Stomach (tissue), 9 donors: ENCODE results near the gene COG5. TPM values are rescaled to one million over a fixed set of nuclear protein-coding genes. Genes with fewer than 3 reads are reported as not detected.

Experiments used
- DNase-seq, 2 donors: peaks; one replicate each; pipeline versions ENCODE4 v3.0.0 to v3.0.0-alpha.2; 2013 to 2019
- H3K27ac ChIP-seq, 5 donors: fragments of 200-600 bp in 4 of 5; sonication (generic) in 4 of 5; one replicate each; pipeline ENCODE4 v1.5.1; 2013 to 2019; ENCODE audit warnings: mild to moderate bottlenecking in 1 of 5, moderate library complexity in 1 of 5
- H3K27me3 ChIP-seq, 3 donors: fragments of 200-600 bp; sonication (generic); one replicate each; pipeline ENCODE4 v1.5.1; 2017 to 2019; ENCODE audit warnings: mixed run types in 1 of 3
- H3K36me3 ChIP-seq, 4 donors: fragments of 200-600 bp; sonication (generic); 1 replicate in 3 of 4; 2 replicates in 1 of 4; pipeline ENCODE4 v1.5.1; 2016 to 2019
- H3K4me1 ChIP-seq, 4 donors: fragments of 200-600 bp; sonication (generic); one replicate each; pipeline ENCODE4 v1.5.1; 2016 to 2019
- H3K4me3 ChIP-seq, 4 donors: fragments of 200-600 bp; sonication (generic) in 3 of 4; one replicate each; pipeline ENCODE4 v1.5.1; 2016 to 2019; ENCODE audit warnings: mild to moderate bottlenecking in 1 of 4
- H3K9me3 ChIP-seq, 4 donors: fragments of 200-600 bp; sonication (generic); one replicate each; pipeline ENCODE4 v1.5.1; 2016 to 2019
- CTCF ChIP-seq, 7 experiments: fragments of 450-650 bp in 4 of 7; fragments of 200-600 bp in 3 of 7; sonication (generic) in 3 of 7; IDR thresholded peaks; one replicate each; pipeline ENCODE4 v1.5.1; 2016 to 2019; ENCODE audit warnings: antibody characterized with exemption in 7 of 7, control low read depth in 2 of 7, mild to moderate bottlenecking in 1 of 7
- EP300 ChIP-seq: sonication (generic); formaldehyde crosslinking; IDR thresholded peaks from one replicate; pipeline ENCODE4 v1.6.1; 2017; ENCODE audit warnings: antibody characterized with exemption
- POLR2A ChIP-seq, 4 donors: fragments of 450-650 bp; IDR thresholded peaks; one replicate each; pipeline ENCODE4 v1.6.1; 2016; ENCODE audit warnings: antibody characterized with exemption in 4 of 4, control low read depth in 2 of 4, mild to moderate bottlenecking in 1 of 4, moderate library complexity in 1 of 4
- POLR2AphosphoS5 ChIP-seq, 3 donors: sonication (generic); formaldehyde crosslinking; IDR thresholded peaks; one replicate each; pipeline ENCODE4 v1.6.1; 2016; ENCODE audit warnings: antibody characterized with exemption in 3 of 3
- WGBS, 5 donors: extraction: QIAGEN DNeasy Blood & Tissue Kit in 3 of 5; methylation state at CpG; one replicate each; pipeline versions ENCODE4 v1.1.5 to v1.1.7; 2013 to 2018; 5-methylcytosine and 5-hydroxymethylcytosine counted together
- intact Hi-C: fragments of 100-400 bp; cut with DNase I; formaldehyde crosslinking; loops from one replicate; pipeline ENCODE4 v1.15.1; 2023; ENCODE audit warnings: low total_unique reads
- polyA plus RNA-seq, 3 donors: library from polyadenylated mRNA; stranded (reverse); fragments of 200-250 nt; gene quantifications; one replicate each; pipeline ENCODE4 v1.2.3, GENCODE V29; 2013
- total RNA-seq, 5 donors: library from RNA; depleted of rRNA; stranded (reverse); fragments of >200 nt; gene quantifications; one replicate each; pipeline versions ENCODE4 v1.1.0 to v1.2.3, GENCODE V29; 2014 to 2016
- donor health status: healthy with polysubstance abuse.
- donor health status: Bipolar disorder and iron deficiency.
- donor health status: healthy.

COG5 gene
- total and polyA plus RNA-seq, 8 donors, result 5.2 to 285 (median 17.1) TPM

- H3K36me3 ChIP-seq, result peaks cover 0 to 36% (median 15%) of the 10 kb centered on the region in 4 donors
- no peaks in the 10 kb centered on the region for H3K27me3 ChIP-seq
- intact Hi-C loops, result no loop called here
- H3K27ac ChIP-seq, result no peak overlapping the region
- H3K9me3 ChIP-seq, result no peaks in the 10 kb centered on the region
- no peaks in the 10 kb centered on the region for H3K4me1 ChIP-seq
- H3K4me3 ChIP-seq, result no peak overlapping the region
- DNase-seq, result no peak
- TF ChIP-seq EP300 (no peak), POLR2AphosphoS5 (IDR thresholded peaks at IDR 0.05) (no peak), POLR2A (IDR thresholded peaks at IDR 0.05) (no peak), CTCF (IDR thresholded peaks at IDR 0.05) (no peak)
Observed at GRCh38 chr7:107405559-107405958, 158.2 kb downstream of the COG5 start.

- intact Hi-C loops, result no loop called here
- peak in 1 of 2 donors; percentile 12 for DNase-seq
- H3K4me1 ChIP-seq, result no peaks in the 10 kb centered on the region
- H3K27ac ChIP-seq, result no peak overlapping the region
- no peaks in the 10 kb centered on the region for H3K9me3 ChIP-seq
- peaks cover 0 to 30% (median 9%) of the 10 kb centered on the region in 4 donors for H3K36me3 ChIP-seq
- H3K4me3 ChIP-seq, result no peak overlapping the region
- H3K27me3 ChIP-seq, result no peaks in the 10 kb centered on the region
- TF ChIP-seq POLR2AphosphoS5 (IDR thresholded peaks at IDR 0.05), result no peak
- no peak for TF ChIP-seq CTCF (IDR thresholded peaks at IDR 0.05)
- no peak for TF ChIP-seq EP300
- no peak for TF ChIP-seq POLR2A (IDR thresholded peaks at IDR 0.05)
- WGBS, 5 donors, result 74 to 85% (median 79%) methylated on average over 4 of the region's 4 CpGs
Observed at GRCh38 chr7:107404740-107405537, 158.8 kb downstream of the COG5 start.

GRCh38 chr7:107398161-107398560 is 165.6 kb downstream of the COG5 start:
- 92 to 95% (median 94%) methylated on average over 9 of the region's 9 CpGs for WGBS, 5 donors
- TF ChIP-seq CTCF (IDR thresholded peaks at IDR 0.05) (no peak), POLR2AphosphoS5 (IDR thresholded peaks at IDR 0.05) (no peak), POLR2A (IDR thresholded peaks at IDR 0.05) (no peak), EP300 (no peak)

GRCh38 chr7:107396990-107397389 is 166.7 kb downstream of the COG5 start:
- peaks cover 0 to 7% (median 0%) of the 10 kb centered on the region in 4 donors for H3K36me3 ChIP-seq
- H3K9me3 ChIP-seq, result no peaks in the 10 kb centered on the region
- no peak overlapping the region for H3K27ac ChIP-seq
- intact Hi-C loops, result no loop called here
- DNase-seq, result peak in 1 of 2 donors; percentile 8
- WGBS, 5 donors, result 61 to 76% (median 66%) methylated on average over 2 of the region's 2 CpGs
- TF ChIP-seq EP300 (no peak), POLR2A (IDR thresholded peaks at IDR 0.05) (no peak), POLR2AphosphoS5 (IDR thresholded peaks at IDR 0.05) (no peak), CTCF (IDR thresholded peaks at IDR 0.05) (no peak)
- no peaks in the 10 kb centered on the region for H3K27me3 ChIP-seq
- no peaks in the 10 kb centered on the region for H3K4me1 ChIP-seq
- no peak overlapping the region for H3K4me3 ChIP-seq

More at GRCh38 chr7:107398161-107398560, 165.6 kb downstream of the COG5 start:
- Histone ChIP-seq H3K4me3 (no peak overlapping the region), H3K27me3 (no peaks in the 10 kb centered on the region), H3K4me1 (no peaks in the 10 kb centered on the region), H3K36me3 (peaks cover 0 to 7% (median 0%) of the 10 kb centered on the region in 4 donors), H3K27ac (no peak overlapping the region), H3K9me3 (no peaks in the 10 kb centered on the region)
- intact Hi-C loops, result no loop called here
- no peak for DNase-seq
